ENCODE results near the gene RXRB. TPM values are rescaled to one million over a fixed set of nuclear protein-coding genes. Genes with fewer than 3 reads are reported as not detected.

RXRB gene
- total and polyA plus RNA-seq, 2 of the 8 experiments (the other 6 are each of a cell fraction or from before 2014, with no cell fraction given) = 13.0 to 18.1 TPM

DNA sequence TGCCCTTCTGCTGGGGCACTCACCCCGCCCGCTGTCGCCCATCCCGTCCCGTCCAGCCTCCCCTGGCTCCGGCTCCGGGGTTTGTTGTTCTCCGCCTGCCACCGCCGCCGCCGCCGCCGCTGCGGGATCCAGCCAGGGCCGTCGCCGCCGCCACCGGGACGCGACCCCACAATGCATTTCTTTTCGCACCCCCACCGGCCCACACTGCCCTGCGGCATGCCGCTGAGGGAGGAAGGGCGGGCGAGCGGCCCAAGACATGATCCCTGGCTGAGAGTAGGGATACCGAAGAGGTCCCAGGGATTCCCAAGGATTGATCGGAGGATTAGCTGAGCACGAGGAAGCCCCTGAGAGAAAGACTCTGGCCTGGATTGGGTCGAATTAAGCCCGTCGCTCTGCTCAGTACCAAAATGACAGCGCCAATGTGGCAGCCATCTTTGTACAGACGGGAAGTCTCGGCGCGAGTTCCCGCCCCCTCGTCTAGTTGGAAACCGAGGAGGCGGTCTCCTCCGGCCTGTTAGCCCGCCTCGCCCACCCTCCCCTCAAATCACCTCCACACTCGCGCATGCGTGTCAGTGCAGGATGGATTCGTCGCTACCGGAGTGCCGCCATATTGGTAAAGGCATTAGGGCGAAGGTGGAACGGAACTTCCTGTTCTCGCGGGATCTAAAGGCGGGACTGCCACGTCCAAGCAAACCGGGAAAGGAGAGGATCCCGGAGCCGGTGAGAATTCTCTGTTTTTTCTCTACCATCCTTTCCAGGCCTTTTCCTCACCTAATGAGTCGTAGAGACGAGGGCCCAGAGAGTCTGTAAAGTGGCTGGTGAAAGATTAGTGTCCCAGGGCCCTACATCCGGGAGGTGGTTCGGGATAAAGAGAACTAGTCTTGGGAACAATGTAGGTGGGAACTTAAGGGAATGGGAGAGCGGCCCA, at the start of gene RXRB, which contains the start of gene SLC39A7 (continued):
- TF ChIP-seq CTCF (IDR thresholded peaks at IDR 0.05; ENCODE audit: control extremely low read depth in 1 of 3, insufficient read depth in 1 of 3, low read depth in 1 of 3, low read length in 3 of 3) (no peak), SIX5 (IDR thresholded peaks at IDR 0.05; ENCODE audit: low read depth, low read length) (peak; percentile 49), ATF3 (IDR thresholded peaks at IDR 0.05; ENCODE audit: insufficient read depth, low read depth, low read length) (no peak), TEAD4 (IDR thresholded peaks at IDR 0.05; ENCODE audit: low read depth, low read length) (peak; percentile 40), RFX5 (IDR thresholded peaks at IDR 0.05; ENCODE audit: borderline replicate concordance, low read depth, low read length) (no peak), CTBP2 (IDR thresholded peaks at IDR 0.05; ENCODE audit: borderline replicate concordance, insufficient read depth, insufficient read length, low read length) (no peak), CBX5 (IDR thresholded peaks at IDR 0.05; ENCODE audit: low read depth, low read length) (no peak), CEBPB (IDR thresholded peaks at IDR 0.05; ENCODE audit: low read depth, low read length) (no peak), SIN3A (conservative IDR thresholded peaks at IDR 0.05 in 1 of 2, IDR thresholded peaks at IDR 0.05 in 1 of 2; ENCODE audit: low read depth in 1 of 2, low read length in 2 of 2) (peak in 1 of 2 experiments; percentile 67; a peak in 1 of 4 replicates), CBX8 (IDR thresholded peaks at IDR 0.05; ENCODE audit: borderline replicate concordance, low read depth, low read length) (no peak)

Data from H1 (cell line).